AG04450 (cell line): ENCODE results near the gene FAXC. TPM values are rescaled to one million over a fixed set of nuclear protein-coding genes. Genes with fewer than 3 reads are reported as not detected.

Source experiments
- CTCF ChIA-PET: fragments of 300-600, 350-600 bp; formaldehyde crosslinking; extraction: SDS; loops from one replicate; lab custom pipeline; 2022; ENCODE audit warnings: antibody characterized with exemption, inconsistent platforms; lab: Charles Lee
- POLR2A ChIA-PET: fragments of 350-600 bp; formaldehyde crosslinking; extraction: SDS; loops from one replicate; lab custom pipeline; 2021; ENCODE audit warnings: antibody characterized with exemption, inconsistent platforms; lab: Yijun Ruan, JAX
- DNase-seq: peaks from one replicate; pipeline ENCODE4 v3.0.0-alpha.2; 2011; ENCODE audit warnings: low read depth, low spot score
- H3K27ac ChIP-seq: one replicate; pipeline ENCODE4 v1.5.1; 2012; ENCODE audit warnings: low read depth, low read length, control low read depth
- H3K27me3 ChIP-seq: one replicate; pipeline ENCODE4 v1.6.0; 2012; ENCODE audit warnings: low read length; ENCODE audit not compliant: control insufficient read depth, insufficient read depth
- H3K4me3 ChIP-seq: 2 replicates; pipeline ENCODE4 v1.5.1; 2011; ENCODE audit warnings: mild to moderate bottlenecking, low read depth, low read length, control low read depth
- H3K9me3 ChIP-seq: 2 replicates; pipeline ENCODE4 v1.5.1; 2012; ENCODE audit warnings: low read length; ENCODE audit not compliant: control insufficient read depth, insufficient read depth
- CTCF ChIP-seq: IDR thresholded peaks from 2 replicates; pipeline ENCODE4 v1.5.1; 2011; ENCODE audit warnings: low read depth, low read length, control low read depth, inconsistent platforms
- polyA plus RNA-seq: library from polyadenylated mRNA; depleted of rRNA; stranded (reverse); fragments of >200 nt; gene quantifications from 2 replicates; pipeline ENCODE4 v1.2.3, GENCODE V29; 2011

FAXC gene
- polyA plus RNA-seq, 1 experiment, result 8.4 TPM

GRCh38 chr6:99309557-99309956, 39.9 kb downstream of the FAXC start:
- no peaks in the 10 kb centered on the region for H3K9me3 ChIP-seq
- ChIA-PET CTCF (no interaction called here), POLR2A (interaction anchor here (0.6 kb wide), 1 partner anchor 174 kb away, joined by 6 read pairs; no protein-coding TSS in a partner anchor)
- no peak for DNase-seq
- H3K27me3 ChIP-seq, result no peaks in the 10 kb centered on the region
- H3K4me3 ChIP-seq, result no peak overlapping the region
- no peak overlapping the region for H3K27ac ChIP-seq
- TF ChIP-seq CTCF, result no peak

GRCh38 chr6:99308788-99309187, 40.7 kb downstream of the FAXC start:
- Histone ChIP-seq H3K27ac (no peak overlapping the region), H3K27me3 (no peaks in the 10 kb centered on the region), H3K9me3 (no peaks in the 10 kb centered on the region), H3K4me3 (no peak overlapping the region)
- ChIA-PET CTCF (no interaction called here), POLR2A (interaction anchor here (0.6 kb wide), 1 partner anchor 175 kb away, joined by 6 read pairs; no protein-coding TSS in a partner anchor)
- DNase-seq, result no peak
- TF ChIP-seq CTCF, result no peak

- Histone ChIP-seq H3K27ac (no peak overlapping the region), H3K4me3 (no peak overlapping the region), H3K27me3 (no peaks in the 10 kb centered on the region), H3K9me3 (no peaks in the 10 kb centered on the region)
- no peak for DNase-seq
- TF ChIP-seq CTCF, result no peak
- POLR2A ChIA-PET, result no interaction called here
- CTCF ChIA-PET, result interaction anchor here (0.5 to 0.6 kb wide), 2 partner anchors 9 to 153 kb away, joined by 4 to 6 read pairs; no protein-coding TSS in a partner anchor
These were observed 42.1 kb downstream of the FAXC start for GRCh38 chr6:99307295-99307907.

GRCh38 chr6:99306341-99306740, 43.1 kb downstream of the FAXC start:
- Histone ChIP-seq H3K27ac (no peak overlapping the region), H3K4me3 (no peak overlapping the region), H3K9me3 (no peaks in the 10 kb centered on the region), H3K27me3 (no peaks in the 10 kb centered on the region)
- no peak for TF ChIP-seq CTCF
- no peak for DNase-seq
- POLR2A ChIA-PET, result no interaction called here
- CTCF ChIA-PET, result no interaction called here

GRCh38 chr6:99305021-99305554, 44.4 kb downstream of the FAXC start:
- TF ChIP-seq CTCF, result no peak
- no peaks in the 10 kb centered on the region for H3K9me3 ChIP-seq
- POLR2A ChIA-PET, result no interaction called here
- no peak for DNase-seq
- H3K27me3 ChIP-seq, result no peaks in the 10 kb centered on the region
- no peak overlapping the region for H3K4me3 ChIP-seq
- H3K27ac ChIP-seq, result no peak overlapping the region
- CTCF ChIA-PET, result interaction anchor here (0.5 kb wide), 1 partner anchor 26 kb away, joined by 3 read pairs; no protein-coding TSS in a partner anchor
